Jurkat, Clone E6-1 (cell line): ENCODE results near the gene TPR. TPM values are rescaled to one million over a fixed set of nuclear protein-coding genes. Genes with fewer than 3 reads are reported as not detected.
A peak's percentile ranks its signal among the peaks of the same experiment; 100 is the strongest.
"Not testable (repeated sequence)": the region's sequence is repeated elsewhere in the genome, so short reads cannot be mapped to it uniquely, and the experiment has no call there.

ENCODE experiments used
- DNase-seq: peaks from one replicate; pipeline ENCODE4 v3.0.0-alpha.2; 2011; ENCODE audit warnings: low read depth, low spot score
- H3K4me3 ChIP-seq: 2 replicates; pipeline ENCODE4 v1.5.1; 2011; ENCODE audit warnings: mild to moderate bottlenecking, low read length, control low read depth, moderate library complexity
- polyA plus RNA-seq: library from polyadenylated mRNA; unstranded; fragments of >200 nt; gene quantifications from one replicate; pipeline ENCODE4 v1.2.1, GENCODE V29; 2012; ENCODE audit warnings: missing spikeins; ENCODE audit not compliant: insufficient read length, insufficient read depth

The TPR gene
- 47.1 TPM for polyA plus RNA-seq

- peak within 1 kb of the TSS; percentile 95 for H3K4me3 ChIP-seq
- DNase-seq = peak; percentile 98
Observed at GRCh38 chr1:186375152-186375928, at the start of gene TPR, which contains the start of gene ODR4. Gene TPR, minus strand, starts transcription at chr1:186375253. Its CDS starts 225 bp downstream, at chr1:186375028. Gene ODR4, plus strand, starts transcription at chr1:186375838. Its CDS starts 3,948 bp downstream, at chr1:186379786.

- no peak overlapping the region for H3K4me3 ChIP-seq
Observed at GRCh38 chr1:186424539-186424938, 49.5 kb upstream of the TPR start.

GRCh38 chr1:186421446-186421845 is 46.4 kb upstream of the TPR start:
- DNase-seq = no peak
- H3K4me3 ChIP-seq = no peak overlapping the region

More at GRCh38 chr1:186424539-186424938, 49.5 kb upstream of the TPR start:
- no peak for DNase-seq

- DNase-seq = no peak
- no peak overlapping the region for H3K4me3 ChIP-seq
Observed at GRCh38 chr1:186420923-186421322, 45.9 kb upstream of the TPR start.

- no peak overlapping the region for H3K4me3 ChIP-seq
- no peak for DNase-seq
Observed at GRCh38 chr1:186420311-186420710, 45.3 kb upstream of the TPR start.

- DNase-seq = no peak
- H3K4me3 ChIP-seq = no peak overlapping the region
Observed at GRCh38 chr1:186418503-186418902, 43.5 kb upstream of the TPR start.

GRCh38 chr1:186413319-186413718 is 38.3 kb upstream of the TPR start:
- no peak for DNase-seq
- no peak overlapping the region for H3K4me3 ChIP-seq

- no peak for DNase-seq
- H3K4me3 ChIP-seq = no peak overlapping the region
Observed at GRCh38 chr1:186409091-186409490, 34.0 kb upstream of the TPR start.

GRCh38 chr1:186404454-186405051 is 29.5 kb upstream of the TPR start:
- peak; percentile 44 for DNase-seq
- H3K4me3 ChIP-seq = no peak overlapping the region

GRCh38 chr1:186403632-186404031 is 28.6 kb upstream of the TPR start:
- H3K4me3 ChIP-seq = no peak overlapping the region
- no peak for DNase-seq

GRCh38 chr1:186401446-186401845 is 26.4 kb upstream of the TPR start:
- not testable (repeated sequence) for H3K4me3 ChIP-seq, DNase-seq

GRCh38 chr1:186392711-186393110 is 17.7 kb upstream of the TPR start:
- not testable (repeated sequence) for H3K4me3 ChIP-seq, DNase-seq

- no peak overlapping the region for H3K4me3 ChIP-seq
- DNase-seq = no peak
Observed at GRCh38 chr1:186391841-186392240, 16.8 kb upstream of the TPR start.

- no peak overlapping the region for H3K4me3 ChIP-seq
- no peak for DNase-seq
Observed at GRCh38 chr1:186390925-186391324, 15.9 kb upstream of the TPR start.

GRCh38 chr1:186386725-186387383 is 11.8 kb upstream of the TPR start:
- no peak for DNase-seq

GRCh38 chr1:186375929-186376319 is 871 bp upstream of the TPR start:
- H3K4me3 ChIP-seq = peak overlapping the region; percentile 95
- no peak for DNase-seq

More at GRCh38 chr1:186386725-186387383, 11.8 kb upstream of the TPR start:
- H3K4me3 ChIP-seq = no peak overlapping the region

GRCh38 chr1:186374303-186375151 is 526 bp downstream of the TPR start:
- peak overlapping the region; percentile 95 for H3K4me3 ChIP-seq

GRCh38 chr1:186347837-186348691 is 27.0 kb downstream of the TPR start:
- H3K4me3 ChIP-seq = not testable (repeated sequence)
- DNase-seq = peak; percentile 32

More at GRCh38 chr1:186374303-186375151, 526 bp downstream of the TPR start:
- DNase-seq = peak; percentile 27
